GM19463 (cell line): Measurements from ENCODE around the gene ABLIM1.

Experiments
- ATAC-seq: cut with Tn5 transposase; IDR thresholded peaks from one replicate; pipeline ENCODE4 v1.9.1; 2021; ENCODE audit warnings: mild to moderate bottlenecking, moderate library complexity; ENCODE audit not compliant: unreplicated experiment

The ABLIM1 gene

GRCh38 chr10:114397651-114398145, 260.4 kb downstream of the ABLIM1 start:
- ATAC-seq, result no peak

GRCh38 chr10:114396464-114396863, 261.6 kb downstream of the ABLIM1 start:
- ATAC-seq, result no peak

GRCh38 chr10:114395366-114396022, 262.6 kb downstream of the ABLIM1 start:
- no peak for ATAC-seq

GRCh38 chr10:114394531-114394930, 263.5 kb downstream of the ABLIM1 start:
- ATAC-seq, result no peak

GRCh38 chr10:114393886-114394285, 264.2 kb downstream of the ABLIM1 start:
- no peak for ATAC-seq

GRCh38 chr10:114393482-114393881, 264.6 kb downstream of the ABLIM1 start:
- no peak for ATAC-seq

GRCh38 chr10:114392112-114392835, 265.8 kb downstream of the ABLIM1 start:
- no peak for ATAC-seq

GRCh38 chr10:114391599-114391998, 266.5 kb downstream of the ABLIM1 start:
- ATAC-seq, result no peak

- ATAC-seq, result no peak
Observed at GRCh38 chr10:114389426-114389825, 268.6 kb downstream of the ABLIM1 start.

- peak; percentile 70 for ATAC-seq
Observed at GRCh38 chr10:114388275-114388674, 269.8 kb downstream of the ABLIM1 start.

GRCh38 chr10:114387784-114388183, 270.3 kb downstream of the ABLIM1 start:
- no peak for ATAC-seq

GRCh38 chr10:114386452-114386851, 271.6 kb downstream of the ABLIM1 start:
- no peak for ATAC-seq

- no peak for ATAC-seq
Observed at GRCh38 chr10:114385557-114385956, 272.5 kb downstream of the ABLIM1 start.

GRCh38 chr10:114384601-114385000, 273.5 kb downstream of the ABLIM1 start:
- ATAC-seq, result no peak

GRCh38 chr10:114384181-114384580, 273.9 kb downstream of the ABLIM1 start:
- ATAC-seq, result no peak
